ENCODE measurements around the gene LCN10. TPM values are rescaled to one million over a fixed set of nuclear protein-coding genes. Genes with fewer than 3 reads are reported as not detected.

LCN10 gene
- total and polyA plus RNA-seq, 2 donors (not counting 3 experiments of a cell fraction or from before 2014, with no cell fraction given), result not detected

DNA sequence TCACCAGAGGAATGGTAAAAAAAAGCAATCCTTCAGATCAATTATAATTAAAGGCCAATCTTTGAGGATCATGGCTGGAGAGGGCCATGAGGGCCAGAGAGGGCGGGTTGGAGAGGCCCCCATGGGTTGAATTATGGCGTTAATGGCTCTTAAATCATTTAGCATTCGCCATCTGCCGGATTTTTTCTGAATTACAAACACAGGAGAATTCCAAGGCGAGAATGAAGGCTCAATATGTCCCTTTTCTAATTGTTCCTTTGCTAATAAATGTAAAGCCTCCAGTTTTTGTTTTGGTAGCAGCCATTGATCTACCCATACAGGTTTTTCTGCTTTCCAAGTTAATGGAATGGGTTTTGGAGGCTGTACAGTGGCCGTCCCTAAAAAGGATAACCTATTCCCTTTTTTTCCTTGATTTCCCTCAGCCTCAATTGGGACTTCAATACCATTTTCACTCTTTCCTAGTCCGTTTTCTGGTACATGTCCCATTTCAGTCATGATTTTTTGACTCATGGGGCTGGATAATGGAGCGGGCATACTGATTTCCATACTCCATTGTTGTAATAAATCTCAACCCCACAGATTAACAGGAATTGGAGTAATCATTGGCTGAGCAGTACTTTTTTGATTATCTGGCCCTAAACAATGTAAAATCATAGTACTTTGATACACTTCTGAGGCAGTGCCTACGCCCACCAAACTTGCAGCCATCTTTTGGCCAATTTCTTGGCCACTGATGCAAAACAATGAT, 41.7 kb upstream of the LCN10 start:
- H3K36me3 ChIP-seq (ENCODE audit: control insufficient read depth in 2 of 2, extremely low read depth in 1 of 2, insufficient read depth in 2 of 2, low read length in 2 of 2), result no peaks in the 10 kb centered on the region
- TF ChIP-seq, protein P1, sequence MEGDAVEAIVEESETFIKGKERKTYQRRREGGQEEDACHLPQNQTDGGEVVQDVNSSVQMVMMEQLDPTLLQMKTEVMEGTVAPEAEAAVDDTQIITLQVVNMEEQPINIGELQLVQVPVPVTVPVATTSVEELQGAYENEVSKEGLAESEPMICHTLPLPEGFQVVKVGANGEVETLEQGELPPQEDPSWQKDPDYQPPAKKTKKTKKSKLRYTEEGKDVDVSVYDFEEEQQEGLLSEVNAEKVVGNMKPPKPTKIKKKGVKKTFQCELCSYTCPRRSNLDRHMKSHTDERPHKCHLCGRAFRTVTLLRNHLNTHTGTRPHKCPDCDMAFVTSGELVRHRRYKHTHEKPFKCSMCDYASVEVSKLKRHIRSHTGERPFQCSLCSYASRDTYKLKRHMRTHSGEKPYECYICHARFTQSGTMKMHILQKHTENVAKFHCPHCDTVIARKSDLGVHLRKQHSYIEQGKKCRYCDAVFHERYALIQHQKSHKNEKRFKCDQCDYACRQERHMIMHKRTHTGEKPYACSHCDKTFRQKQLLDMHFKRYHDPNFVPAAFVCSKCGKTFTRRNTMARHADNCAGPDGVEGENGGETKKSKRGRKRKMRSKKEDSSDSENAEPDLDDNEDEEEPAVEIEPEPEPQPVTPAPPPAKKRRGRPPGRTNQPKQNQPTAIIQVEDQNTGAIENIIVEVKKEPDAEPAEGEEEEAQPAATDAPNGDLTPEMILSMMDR (IDR thresholded peaks at IDR 0.05; ENCODE audit: extremely low read depth in 1 of 2, insufficient read depth in 1 of 2, low read depth in 1 of 2, low read length in 2 of 2), result peak in 1 of 2 donors; percentile 14
- TF ChIP-seq GATA2 (IDR thresholded peaks at IDR 0.05; ENCODE audit: insufficient read depth, insufficient read length, low read depth, low read length), result no peak
- dilution Hi-C loops (cut with MboI; ENCODE audit: extremely low pct_ligation_motif_present, low sequenced_read_pairs), result no loop called here
- no peak overlapping the region for H2AFZ ChIP-seq (ENCODE audit: low read depth, low read length)
- no peak overlapping the region for H3K4me3 ChIP-seq (replicated peaks in 1 of 3; ENCODE audit: insufficient read depth in 1 of 3, low read depth in 1 of 3, low read length in 3 of 3)
- H3K4me1 ChIP-seq (ENCODE audit: control insufficient read depth, extremely low read depth, insufficient read depth, low read length), result no peaks in the 10 kb centered on the region
- H3K4me2 ChIP-seq (ENCODE audit: insufficient read depth, low read length), result no peak overlapping the region
- H4K20me1 ChIP-seq (replicated peaks; ENCODE audit: control insufficient read depth, extremely low read depth, insufficient read depth, low read length), result no peaks in the 10 kb centered on the region
- BruUV-seq (replicated peaks), result no TSS peak
- intact Hi-C loops (cut with micrococcal nuclease), result no loop called here
- H3K79me2 ChIP-seq (ENCODE audit: control insufficient read depth, insufficient read depth, low read length), result no peaks in the 10 kb centered on the region
- H3K27me3 ChIP-seq (ENCODE audit: control insufficient read depth in 2 of 2, insufficient read depth in 2 of 2, low read length in 2 of 2), result peaks cover 2 to 15% of the 10 kb centered on the region in 2 experiments
- ChIA-PET POLR2A (no interaction called here), CTCF (no interaction called here)
- FAIRE-seq (no peak), DNase-seq (ENCODE audit: low read depth, low spot score) (peak; percentile 28)
- H3K9me3 ChIP-seq (replicated peaks; ENCODE audit: control insufficient read depth, insufficient read depth, low read length), result no peaks in the 10 kb centered on the region
- H3K9ac ChIP-seq (replicated peaks; ENCODE audit: extremely low read depth, insufficient read depth, low read length), result no peak overlapping the region
- H3K27ac ChIP-seq (ENCODE audit: insufficient read depth, low read depth, low read length), result no peak overlapping the region
- no peaks in the 10 kb centered on the region for H3K9me1 ChIP-seq (replicated peaks; ENCODE audit: control insufficient read depth, extremely low read depth, insufficient read depth, low read length)

DNA sequence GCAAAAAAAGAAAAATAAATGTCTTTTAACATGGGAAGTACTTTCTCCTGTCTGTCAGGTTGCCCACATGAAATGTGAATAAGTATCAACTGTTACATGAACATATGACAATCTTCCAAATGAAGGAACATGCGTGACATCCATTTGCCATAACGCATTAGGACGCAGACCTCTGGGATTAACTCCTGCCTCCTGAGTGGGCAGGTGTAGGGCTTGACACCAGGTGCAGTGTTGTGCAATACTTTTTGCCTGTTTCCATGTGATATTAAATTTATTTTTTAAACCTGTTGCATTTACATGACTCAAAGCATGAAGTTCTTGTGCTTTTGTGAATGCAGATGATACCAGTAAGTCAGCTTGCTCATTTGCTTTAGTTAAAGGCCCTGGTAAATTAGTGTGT, 39.7 kb upstream of the LCN10 start:
- Histone ChIP-seq H3K36me3 (ENCODE audit: control insufficient read depth in 2 of 2, extremely low read depth in 1 of 2, insufficient read depth in 2 of 2, low read length in 2 of 2) (no peaks in the 10 kb centered on the region), H3K79me2 (ENCODE audit: control insufficient read depth, insufficient read depth, low read length) (no peaks in the 10 kb centered on the region), H3K27ac (ENCODE audit: insufficient read depth, low read depth, low read length) (no peak overlapping the region), H3K9ac (replicated peaks; ENCODE audit: extremely low read depth, insufficient read depth, low read length) (no peak overlapping the region), H3K9me3 (replicated peaks; ENCODE audit: control insufficient read depth, insufficient read depth, low read length) (no peaks in the 10 kb centered on the region), H3K4me3 (replicated peaks in 1 of 3; ENCODE audit: insufficient read depth in 1 of 3, low read depth in 1 of 3, low read length in 3 of 3) (no peak overlapping the region), H3K27me3 (ENCODE audit: control insufficient read depth in 2 of 2, insufficient read depth in 2 of 2, low read length in 2 of 2) (peaks cover 14 to 29% of the 10 kb centered on the region in 2 experiments), H3K4me1 (ENCODE audit: control insufficient read depth, extremely low read depth, insufficient read depth, low read length) (no peaks in the 10 kb centered on the region), H4K20me1 (replicated peaks; ENCODE audit: control insufficient read depth, extremely low read depth, insufficient read depth, low read length) (no peaks in the 10 kb centered on the region), H2AFZ (ENCODE audit: low read depth, low read length) (no peak overlapping the region), H3K9me1 (replicated peaks; ENCODE audit: control insufficient read depth, extremely low read depth, insufficient read depth, low read length) (no peaks in the 10 kb centered on the region), H3K4me2 (ENCODE audit: insufficient read depth, low read length) (no peak overlapping the region)
- ChIA-PET POLR2A (no interaction called here), CTCF (no interaction called here)
- FAIRE-seq (no peak), DNase-seq (ENCODE audit: low read depth, low spot score) (no peak)
- TF ChIP-seq POLR2AphosphoS5 (IDR thresholded peaks at IDR 0.05; ENCODE audit: insufficient read depth, low read depth, low read length) (no peak), FOS (IDR thresholded peaks at IDR 0.05; ENCODE audit: borderline replicate concordance, insufficient read depth, low read length) (no peak), MYC (IDR thresholded peaks at IDR 0.05; ENCODE audit: low read depth, low read length) (no peak), POLR2A (IDR thresholded peaks at IDR 0.05; ENCODE audit: low read depth, low read length) (no peak), GATA2 (IDR thresholded peaks at IDR 0.05; ENCODE audit: insufficient read depth, insufficient read length, low read depth, low read length) (no peak), EZH2 (IDR thresholded peaks at IDR 0.05; ENCODE audit: borderline replicate concordance, low read depth, low read length, severe bottlenecking) (no peak), JUN (IDR thresholded peaks at IDR 0.05; ENCODE audit: borderline replicate concordance, insufficient read depth, insufficient read length, low read depth) (no peak)
- TF ChIP-seq, protein P1 (IDR thresholded peaks at IDR 0.05; ENCODE audit: extremely low read depth in 1 of 2, insufficient read depth in 1 of 2, low read depth in 1 of 2, low read length in 2 of 2), result no peak
- TF ChIP-seq, protein P2, sequence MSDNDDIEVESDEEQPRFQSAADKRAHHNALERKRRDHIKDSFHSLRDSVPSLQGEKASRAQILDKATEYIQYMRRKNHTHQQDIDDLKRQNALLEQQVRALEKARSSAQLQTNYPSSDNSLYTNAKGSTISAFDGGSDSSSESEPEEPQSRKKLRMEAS (IDR thresholded peaks at IDR 0.05; ENCODE audit: insufficient read depth, insufficient read length), result no peak
- BruUV-seq (replicated peaks), result no TSS peak
- intact Hi-C loops (cut with micrococcal nuclease), result no loop called here
- dilution Hi-C loops (cut with MboI; ENCODE audit: extremely low pct_ligation_motif_present, low sequenced_read_pairs), result no loop called here
